ENCODE data around the gene EHMT1. TPM values are rescaled to one million over a fixed set of nuclear protein-coding genes. Genes with fewer than 3 reads are reported as not detected.

The EHMT1 gene
- total and polyA plus RNA-seq, 2 of the 13 experiments (the other 11 are each of a cell fraction or from before 2014, with no cell fraction given): 23.0 to 27.1 TPM

DNA sequence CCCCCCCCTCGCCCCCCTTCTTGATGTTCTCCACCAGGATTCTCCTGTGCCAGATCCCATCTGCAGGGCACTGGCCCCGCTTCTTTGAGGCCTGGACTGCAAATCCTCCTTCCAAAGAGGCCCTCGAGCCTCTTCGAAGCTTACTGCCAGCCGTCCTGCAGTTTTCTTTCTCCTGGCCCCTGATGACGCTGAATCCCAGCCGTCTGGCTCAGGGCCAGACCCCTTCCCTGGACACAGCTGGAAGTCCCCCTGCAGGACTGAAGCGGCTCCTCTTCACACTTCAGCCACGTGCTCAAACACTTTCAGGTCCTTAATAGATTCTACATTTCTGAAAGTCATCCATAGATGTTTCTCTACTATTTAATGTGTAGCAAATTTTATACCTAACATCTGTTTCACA is 121.5 kb downstream of the EHMT1 start:
- Histone ChIP-seq H2AFZ (ENCODE audit: low read length) (no peak overlapping the region), H3K27me3 (ENCODE audit: control insufficient read depth in 1 of 2, insufficient read depth in 2 of 2, low read length in 2 of 2) (no peaks in the 10 kb centered on the region), H3K4me2 (ENCODE audit: low read depth, low read length) (no peak overlapping the region), H3K9me3 (ENCODE audit: low read length) (no peaks in the 10 kb centered on the region), H3K79me2 (ENCODE audit: insufficient read depth, low read length) (peaks cover 2% of the 10 kb centered on the region), H3K4me3 (replicated peaks in 1 of 3; ENCODE audit: insufficient read depth in 1 of 3, low read depth in 2 of 3, low read length in 3 of 3) (no peak overlapping the region), H3K27ac (ENCODE audit: extremely low read length, insufficient read depth, low read length) (no peak overlapping the region), H3K9ac (ENCODE audit: insufficient read depth, low read depth, low read length) (no peak overlapping the region), H3K4me1 (ENCODE audit: insufficient read depth, low read length) (peaks cover 9% of the 10 kb centered on the region), H4K20me1 (ENCODE audit: insufficient read depth, low read length) (no peaks in the 10 kb centered on the region), H3K36me3 (replicated peaks in 1 of 2; ENCODE audit: control insufficient read depth in 1 of 2, insufficient read depth in 2 of 2, low read length in 2 of 2) (peaks cover 13 to 35% of the 10 kb centered on the region in 2 experiments)
- WGBS (ENCODE audit: low lambda C conversion rate): 94% methylated on average over 9 of the region's 9 CpGs
- ATAC-seq (no peak), FAIRE-seq (no peak), DNase-seq (ENCODE audit: low spot score) (no peak)
- CTCF ChIA-PET (ENCODE audit: low intra/inter-chr PET ratio, low total read pairs): no interaction called here
- no peak for TF ChIP-seq ZNF350 (CRISPR knock-in tag; IDR thresholded peaks at IDR 0.05; ENCODE audit: borderline replicate concordance, low read depth)
- TF ChIP-seq, protein P1, sequence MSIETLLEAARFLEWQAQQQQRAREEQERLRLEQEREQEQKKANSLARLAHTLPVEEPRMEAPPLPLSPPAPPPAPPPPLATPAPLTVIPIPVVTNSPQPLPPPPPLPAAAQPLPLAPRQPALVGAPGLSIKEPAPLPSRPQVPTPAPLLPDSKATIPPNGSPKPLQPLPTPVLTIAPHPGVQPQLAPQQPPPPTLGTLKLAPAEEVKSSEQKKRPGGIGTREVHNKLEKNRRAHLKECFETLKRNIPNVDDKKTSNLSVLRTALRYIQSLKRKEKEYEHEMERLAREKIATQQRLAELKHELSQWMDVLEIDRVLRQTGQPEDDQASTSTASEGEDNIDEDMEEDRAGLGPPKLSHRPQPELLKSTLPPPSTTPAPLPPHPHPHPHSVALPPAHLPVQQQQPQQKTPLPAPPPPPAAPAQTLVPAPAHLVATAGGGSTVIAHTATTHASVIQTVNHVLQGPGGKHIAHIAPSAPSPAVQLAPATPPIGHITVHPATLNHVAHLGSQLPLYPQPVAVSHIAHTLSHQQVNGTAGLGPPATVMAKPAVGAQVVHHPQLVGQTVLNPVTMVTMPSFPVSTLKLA (IDR thresholded peaks at IDR 0.05): no peak
- TF ChIP-seq CCAR2 (optimal IDR thresholded peaks at IDR 0.05; ENCODE audit: low read depth, low read length): no peak
- TF ChIP-seq PHB2 (IDR thresholded peaks at IDR 0.05; ENCODE audit: partially characterized antibody): no peak
- no peak for TF ChIP-seq MIER3 (CRISPR knock-in tag; IDR thresholded peaks at IDR 0.05; ENCODE audit: borderline replicate concordance)
- POLR2A ChIA-PET: no interaction called here
- no TSS peak for BruUV-seq (replicated peaks)
- in situ Hi-C loops (cut with HindIII; ENCODE audit: extremely low pct_ligation_motif_present, low pct_unique_long_range_greater_than_20kb): no loop called here
- intact Hi-C loops (cut with micrococcal nuclease; ENCODE audit: unreplicated experiment): no loop called here

DNA sequence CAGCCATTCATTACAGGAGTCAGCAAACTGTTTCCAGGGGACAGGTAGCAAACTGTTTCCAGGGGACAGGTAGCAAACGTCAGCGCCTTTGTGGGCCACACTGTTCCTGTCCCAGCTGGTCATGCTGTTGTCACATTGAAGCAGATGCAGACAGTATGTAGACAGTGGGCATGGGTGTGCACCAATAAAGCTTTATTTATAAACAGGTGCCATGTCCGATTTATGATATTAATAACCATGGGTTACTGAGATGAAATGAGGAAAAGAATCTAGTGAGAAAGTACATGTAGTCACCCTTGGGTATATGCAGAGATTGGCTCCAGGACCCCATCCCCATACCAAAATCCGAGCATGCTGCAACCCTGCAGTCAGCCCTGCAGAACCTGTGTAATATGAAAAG is 122.5 kb downstream of the EHMT1 start:
- Histone ChIP-seq H3K4me1 (ENCODE audit: insufficient read depth, low read length) (peaks cover 19% of the 10 kb centered on the region), H2AFZ (ENCODE audit: low read length) (no peak overlapping the region), H3K27ac (ENCODE audit: extremely low read length, insufficient read depth, low read length) (no peak overlapping the region), H3K4me3 (replicated peaks in 1 of 3; ENCODE audit: insufficient read depth in 1 of 3, low read depth in 2 of 3, low read length in 3 of 3) (no peak overlapping the region), H3K4me2 (ENCODE audit: low read depth, low read length) (no peak overlapping the region), H3K27me3 (ENCODE audit: control insufficient read depth in 1 of 2, insufficient read depth in 2 of 2, low read length in 2 of 2) (no peaks in the 10 kb centered on the region), H3K9me3 (ENCODE audit: low read length) (no peaks in the 10 kb centered on the region), H3K9ac (ENCODE audit: insufficient read depth, low read depth, low read length) (no peak overlapping the region), H3K79me2 (ENCODE audit: insufficient read depth, low read length) (peaks cover 2% of the 10 kb centered on the region), H4K20me1 (ENCODE audit: insufficient read depth, low read length) (no peaks in the 10 kb centered on the region), H3K36me3 (replicated peaks in 1 of 2; ENCODE audit: control insufficient read depth in 1 of 2, insufficient read depth in 2 of 2, low read length in 2 of 2) (peaks cover 15 to 39% of the 10 kb centered on the region in 2 experiments)
- DNase-seq (ENCODE audit: low spot score) (no peak), ATAC-seq (no peak), FAIRE-seq (no peak)
- ChIA-PET POLR2A (no interaction called here), CTCF (ENCODE audit: low intra/inter-chr PET ratio, low total read pairs) (no interaction called here)
- WGBS (ENCODE audit: low lambda C conversion rate): 96% methylated on average over 4 of the region's 4 CpGs
- in situ Hi-C loops (cut with HindIII; ENCODE audit: extremely low pct_ligation_motif_present, low pct_unique_long_range_greater_than_20kb): no loop called here
- no peak for TF ChIP-seq CCDC6 (CRISPR knock-in tag; IDR thresholded peaks at IDR 0.05)
- TF ChIP-seq LCORL (IDR thresholded peaks at IDR 0.05): no peak
- no peak for TF ChIP-seq LCORL (CRISPR knock-in tag; IDR thresholded peaks at IDR 0.05)
- TF ChIP-seq ZNF367 (CRISPR knock-in tag; IDR thresholded peaks at IDR 0.05; ENCODE audit: borderline replicate concordance): no peak
- no peak for TF ChIP-seq MED8 (CRISPR knock-in tag; IDR thresholded peaks at IDR 0.05; ENCODE audit: insufficient replicate concordance)
- TF ChIP-seq ZNF12 (CRISPR knock-in tag; IDR thresholded peaks at IDR 0.05): no peak
- no peak for TF ChIP-seq THAP11 (CRISPR knock-in tag; IDR thresholded peaks at IDR 0.05)
- no peak for TF ChIP-seq BORCS8-MEF2B (CRISPR knock-in tag; IDR thresholded peaks at IDR 0.05)
- TF ChIP-seq, protein P2, sequence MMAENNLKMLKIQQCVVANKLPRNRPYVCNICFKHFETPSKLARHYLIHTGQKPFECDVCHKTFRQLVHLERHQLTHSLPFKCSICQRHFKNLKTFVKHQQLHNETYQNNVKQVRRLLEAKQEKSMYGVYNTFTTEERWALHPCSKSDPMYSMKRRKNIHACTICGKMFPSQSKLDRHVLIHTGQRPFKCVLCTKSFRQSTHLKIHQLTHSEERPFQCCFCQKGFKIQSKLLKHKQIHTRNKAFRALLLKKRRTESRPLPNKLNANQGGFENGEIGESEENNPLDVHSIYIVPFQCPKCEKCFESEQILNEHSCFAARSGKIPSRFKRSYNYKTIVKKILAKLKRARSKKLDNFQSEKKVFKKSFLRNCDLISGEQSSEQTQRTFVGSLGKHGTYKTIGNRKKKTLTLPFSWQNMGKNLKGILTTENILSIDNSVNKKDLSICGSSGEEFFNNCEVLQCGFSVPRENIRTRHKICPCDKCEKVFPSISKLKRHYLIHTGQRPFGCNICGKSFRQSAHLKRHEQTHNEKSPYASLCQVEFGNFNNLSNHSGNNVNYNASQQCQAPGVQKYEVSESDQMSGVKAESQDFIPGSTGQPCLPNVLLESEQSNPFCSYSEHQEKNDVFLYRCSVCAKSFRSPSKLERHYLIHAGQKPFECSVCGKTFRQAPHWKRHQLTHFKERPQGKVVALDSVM (CRISPR knock-in tag; IDR thresholded peaks at IDR 0.05): no peak
- TF ChIP-seq JUNB (CRISPR knock-in tag; IDR thresholded peaks at IDR 0.05; ENCODE audit: borderline replicate concordance): no peak
- TF ChIP-seq ZNF484 (CRISPR knock-in tag; IDR thresholded peaks at IDR 0.05; ENCODE audit: borderline replicate concordance, low read depth): no peak
- no peak for TF ChIP-seq NFRKB (IDR thresholded peaks at IDR 0.05)
- no peak for TF ChIP-seq REPIN1 (CRISPR knock-in tag; IDR thresholded peaks at IDR 0.05; ENCODE audit: borderline replicate concordance, low read depth)
- TF ChIP-seq ZNF543 (CRISPR knock-in tag; IDR thresholded peaks at IDR 0.05): no peak
- intact Hi-C loops (cut with micrococcal nuclease; ENCODE audit: unreplicated experiment): no loop called here
- no TSS peak for BruUV-seq (replicated peaks)

Data from HepG2 (cell line).